Measurements from ENCODE around the gene TMEM109. TPM values are rescaled to one million over a fixed set of nuclear protein-coding genes. Genes with fewer than 3 reads are reported as not detected.

TMEM109 gene
- total RNA-seq, 1 experiment from 2014 or later: 17.6 TPM

GRCh38 chr11:60941371-60942119, 27.6 kb downstream of the TMEM109 start:
- Histone ChIP-seq H3K36me3 (no peaks in the 10 kb centered on the region), H3K4me3 (no peak overlapping the region), H3K9me3 (no peaks in the 10 kb centered on the region), H3K27me3 (no peaks in the 10 kb centered on the region)
- DNase-seq: no peak

GRCh38 chr11:60942219-60942618, 28.3 kb downstream of the TMEM109 start:
- no peaks in the 10 kb centered on the region for H3K36me3 ChIP-seq

GRCh38 chr11:60942970-60943565, 29.1 kb downstream of the TMEM109 start:
- no peak overlapping the region for H3K4me3 ChIP-seq
- H3K9me3 ChIP-seq: no peaks in the 10 kb centered on the region
- DNase-seq: no peak
- H3K27me3 ChIP-seq: no peaks in the 10 kb centered on the region
- no peaks in the 10 kb centered on the region for H3K36me3 ChIP-seq

More at GRCh38 chr11:60942219-60942618, 28.3 kb downstream of the TMEM109 start:
- DNase-seq: no peak
- no peaks in the 10 kb centered on the region for H3K27me3 ChIP-seq
- H3K4me3 ChIP-seq: no peak overlapping the region
- H3K9me3 ChIP-seq: no peaks in the 10 kb centered on the region

- H3K36me3 ChIP-seq: no peaks in the 10 kb centered on the region
- no peaks in the 10 kb centered on the region for H3K27me3 ChIP-seq
- H3K9me3 ChIP-seq: no peaks in the 10 kb centered on the region
- H3K4me3 ChIP-seq: no peak overlapping the region
- no peak for DNase-seq
Measured at GRCh38 chr11:60944490-60945294, 30.7 kb downstream of the TMEM109 start.

- Histone ChIP-seq H3K4me3 (no peak overlapping the region), H3K36me3 (no peaks in the 10 kb centered on the region), H3K9me3 (no peaks in the 10 kb centered on the region), H3K27me3 (no peaks in the 10 kb centered on the region)
- DNase-seq: no peak
Measured at GRCh38 chr11:60945295-60945667, 31.3 kb downstream of the TMEM109 start.

GRCh38 chr11:60946601-60947264, 32.8 kb downstream of the TMEM109 start:
- no peak for DNase-seq
- Histone ChIP-seq H3K9me3 (no peaks in the 10 kb centered on the region), H3K4me3 (no peak overlapping the region), H3K27me3 (no peaks in the 10 kb centered on the region), H3K36me3 (no peaks in the 10 kb centered on the region)

GRCh38 chr11:60947700-60948099, 33.7 kb downstream of the TMEM109 start:
- H3K9me3 ChIP-seq: no peaks in the 10 kb centered on the region
- peak; percentile 39 for DNase-seq
- no peaks in the 10 kb centered on the region for H3K36me3 ChIP-seq
- H3K4me3 ChIP-seq: no peak overlapping the region
- H3K27me3 ChIP-seq: no peaks in the 10 kb centered on the region

- Histone ChIP-seq H3K9me3 (no peaks in the 10 kb centered on the region), H3K36me3 (no peaks in the 10 kb centered on the region), H3K4me3 (no peak overlapping the region), H3K27me3 (no peaks in the 10 kb centered on the region)
- DNase-seq: no peak
Measured at GRCh38 chr11:60948250-60948649, 34.3 kb downstream of the TMEM109 start.

GRCh38 chr11:60950024-60950423, 36.1 kb downstream of the TMEM109 start:
- Histone ChIP-seq H3K36me3 (no peaks in the 10 kb centered on the region), H3K27me3 (no peaks in the 10 kb centered on the region), H3K9me3 (no peaks in the 10 kb centered on the region), H3K4me3 (no peak overlapping the region)
- no peak for DNase-seq

GRCh38 chr11:60950933-60951605, 37.1 kb downstream of the TMEM109 start:
- H3K9me3 ChIP-seq: no peaks in the 10 kb centered on the region
- DNase-seq: no peak
- no peaks in the 10 kb centered on the region for H3K27me3 ChIP-seq
- no peak overlapping the region for H3K4me3 ChIP-seq
- H3K36me3 ChIP-seq: no peaks in the 10 kb centered on the region

- no peaks in the 10 kb centered on the region for H3K27me3 ChIP-seq
- no peak for DNase-seq
- H3K9me3 ChIP-seq: no peaks in the 10 kb centered on the region
- H3K36me3 ChIP-seq: no peaks in the 10 kb centered on the region
- H3K4me3 ChIP-seq: no peak overlapping the region
Measured at GRCh38 chr11:60951606-60951903, 37.6 kb downstream of the TMEM109 start.

- no peak for DNase-seq
- no peaks in the 10 kb centered on the region for H3K9me3 ChIP-seq
- no peaks in the 10 kb centered on the region for H3K27me3 ChIP-seq
- H3K36me3 ChIP-seq: no peaks in the 10 kb centered on the region
- H3K4me3 ChIP-seq: no peak within 1 kb of the TSS
Measured at GRCh38 chr11:60951904-60952741, 38.2 kb downstream of the TMEM109 start, which contains the start of gene SLC15A3. TSS of gene SLC15A3 (minus strand) at chr11:60952176. CDS start at chr11:60951551, 625 bp downstream.

- DNase-seq: no peak
- H3K9me3 ChIP-seq: no peaks in the 10 kb centered on the region
- no peaks in the 10 kb centered on the region for H3K36me3 ChIP-seq
- H3K27me3 ChIP-seq: no peaks in the 10 kb centered on the region
- no peak overlapping the region for H3K4me3 ChIP-seq
Measured at GRCh38 chr11:60952742-60953170, 38.8 kb downstream of the TMEM109 start.

GRCh38 chr11:60953781-60954180, 39.8 kb downstream of the TMEM109 start:
- no peaks in the 10 kb centered on the region for H3K27me3 ChIP-seq
- no peak overlapping the region for H3K4me3 ChIP-seq
- no peaks in the 10 kb centered on the region for H3K36me3 ChIP-seq
- no peaks in the 10 kb centered on the region for H3K9me3 ChIP-seq
- no peak for DNase-seq

GRCh38 chr11:60954421-60954820, 40.5 kb downstream of the TMEM109 start:
- Histone ChIP-seq H3K36me3 (no peaks in the 10 kb centered on the region), H3K4me3 (no peak overlapping the region), H3K9me3 (no peaks in the 10 kb centered on the region), H3K27me3 (no peaks in the 10 kb centered on the region)
- no peak for DNase-seq

- no peaks in the 10 kb centered on the region for H3K27me3 ChIP-seq
- no peak for DNase-seq
Measured at GRCh38 chr11:60955571-60955970, 41.6 kb downstream of the TMEM109 start.

More at GRCh38 chr11:60955571-60955970, 41.6 kb downstream of the TMEM109 start:
- Histone ChIP-seq H3K36me3 (no peaks in the 10 kb centered on the region), H3K9me3 (no peaks in the 10 kb centered on the region), H3K4me3 (no peak overlapping the region)

All from MG63 (cell line).